ENCODE data around the gene TMEM232. TPM values are rescaled to one million over a fixed set of nuclear protein-coding genes. Genes with fewer than 3 reads are reported as not detected.

TMEM232 gene
- total and polyA plus RNA-seq, 2 of the 4 experiments (the other 2 are of a cell fraction): 0.17 to 0.36 TPM

GRCh38 chr5:110638970-110639902, 87.2 kb downstream of the TMEM232 start:
- Histone ChIP-seq H2BK5ac (ENCODE audit: low read depth, low read length, poor library complexity, severe bottlenecking) (no peak overlapping the region), H2BK120ac (ENCODE audit: low read depth, low read length) (no peak overlapping the region), H3K4me1 (ENCODE audit: control insufficient read depth, insufficient read depth, low read length) (no peaks in the 10 kb centered on the region), H3K9me3 (ENCODE audit: control insufficient read depth, insufficient read depth, low read length) (no peaks in the 10 kb centered on the region), H3K9ac (ENCODE audit: low read depth, low read length) (no peak overlapping the region), H3K4me3 (ENCODE audit: insufficient read depth, low read depth, low read length) (no peak overlapping the region), H3K14ac (replicated peaks; ENCODE audit: low read depth, low read length) (no peak overlapping the region), H3K27me3 (ENCODE audit: control insufficient read depth, insufficient read depth, low read length) (no peaks in the 10 kb centered on the region), H2AK9ac (replicated peaks; ENCODE audit: low read depth, low read length, poor library complexity) (no peak overlapping the region), H3K18ac (ENCODE audit: low read depth, low read length) (no peak overlapping the region), H2BK20ac (ENCODE audit: low read depth, low read length) (no peak overlapping the region; the same call in 1 of the 2 replicates), H3K27ac (ENCODE audit: insufficient read depth, low read length) (no peak overlapping the region), H4K91ac (ENCODE audit: insufficient read depth, low read depth, low read length) (no peak overlapping the region), H2AK5ac (ENCODE audit: low read depth, low read length) (no peak overlapping the region), H3K23ac (ENCODE audit: low read depth, low read length) (no peak overlapping the region), H2BK15ac (ENCODE audit: low read depth, low read length) (no peak overlapping the region), H4K5ac (ENCODE audit: low read depth, low read length) (no peak overlapping the region), H3K79me1 (ENCODE audit: low read depth in 1 of 2, low read length in 2 of 2) (no peaks in the 10 kb centered on the region), H3K4ac (ENCODE audit: low read depth, low read length) (no peak overlapping the region), H4K8ac (ENCODE audit: low read depth in 2 of 2, low read length in 2 of 2) (no peak overlapping the region), H3K4me2 (ENCODE audit: low read depth, low read length) (no peak overlapping the region), H4K20me1 (ENCODE audit: insufficient read depth, low read length) (no peaks in the 10 kb centered on the region), H2AFZ (replicated peaks; ENCODE audit: low read length, poor library complexity) (no peak overlapping the region), H3K36me3 (ENCODE audit: control insufficient read depth, insufficient read depth, low read length) (no peaks in the 10 kb centered on the region), H3K9me1 (ENCODE audit: insufficient read depth, low read length) (no peaks in the 10 kb centered on the region), H3K56ac (ENCODE audit: extremely low read depth, insufficient read depth, low read length) (no peak overlapping the region)
- ChIA-PET CTCF (interaction anchor here (0.6 kb wide), 1 partner anchor 156 kb away, joined by 3 read pairs; no protein-coding TSS in a partner anchor), POLR2A (ENCODE audit: unreplicated experiment) (no interaction called here)
- no TSS peak for BruUV-seq (replicated peaks)
- 88% methylated on average over 2 of the region's 3 CpGs; no CpG with 5 or more reads in 1 of the 2 experiments for WGBS, 2 experiments (ENCODE audit: extremely low coverage in 2 of 2, insufficient read length in 1 of 2)
- DNase-seq (peak; percentile 2), ATAC-seq (ENCODE audit: low read depth) (no peak)
- in situ Hi-C loops (cut with MboI; ENCODE audit: low sequenced_read_pairs) (no loop called here), intact Hi-C loops (cut with micrococcal nuclease) (no loop called here), dilution Hi-C loops (cut with HindIII; ENCODE audit: low sequenced_read_pairs, unreplicated experiment) (no loop called here)
- TF ChIP-seq MAFK (IDR thresholded peaks at IDR 0.05; ENCODE audit: low read depth, low read length) (no peak), MXI1 (IDR thresholded peaks at IDR 0.05; ENCODE audit: borderline replicate concordance, low read depth, low read length) (no peak), SMC3 (IDR thresholded peaks at IDR 0.05; ENCODE audit: low read depth, low read length) (no peak), FOS (IDR thresholded peaks at IDR 0.05; ENCODE audit: low read depth, low read length) (no peak), RAD21 (IDR thresholded peaks at IDR 0.05; ENCODE audit: low read length) (no peak), MAZ (IDR thresholded peaks at IDR 0.05; ENCODE audit: borderline replicate concordance, low read depth, low read length) (no peak)
